HCT116 (cell line): Measurements from ENCODE around the gene AAMP.

Experiments
- CEBPB ChIP-seq: IDR thresholded peaks from 2 replicates; pipeline ENCODE4 v1.6.1; 2012; ENCODE audit warnings: low read depth
- ELF1 ChIP-seq: IDR thresholded peaks from 2 replicates; pipeline ENCODE4 v1.6.1; 2012; ENCODE audit warnings: low read depth, borderline replicate concordance
- POLR2A ChIP-seq: IDR thresholded peaks from 2 replicates; pipeline ENCODE4 v1.7.0; 2011; ENCODE audit warnings: borderline replicate concordance; ENCODE audit not compliant: insufficient read depth, insufficient read length; ENCODE audit errors: extremely low read depth
- POLR2AphosphoS5 ChIP-seq: IDR thresholded peaks from 2 replicates; pipeline ENCODE4 v1.6.1; 2011; ENCODE audit warnings: mild to moderate bottlenecking, low read depth, low read length, moderate library complexity
- RAD21 ChIP-seq: IDR thresholded peaks from 2 replicates; pipeline ENCODE4 v1.6.1; 2012; ENCODE audit warnings: low read depth, mild to moderate bottlenecking
- SIN3A ChIP-seq: IDR thresholded peaks from 2 replicates; pipeline ENCODE4 v1.6.1; 2012; ENCODE audit warnings: low read depth
- SP1 ChIP-seq: IDR thresholded peaks from 2 replicates; pipeline ENCODE4 v1.6.1; 2012; ENCODE audit warnings: low read depth
- YY1 ChIP-seq: IDR thresholded peaks from 2 replicates; pipeline ENCODE4 v1.6.1; 2011; ENCODE audit warnings: low read length, low read depth, moderate library complexity, mild to moderate bottlenecking; ENCODE audit not compliant: insufficient replicate concordance; ENCODE audit errors: extremely low read depth
- TF ChIP-seq, protein P1 (sequence below), 3 experiments: fragments of 200-600 bp in 1 of 3; sonication (generic) in 1 of 3; IDR thresholded peaks in 2 of 3; conservative IDR thresholded peaks in 1 of 3; 2 replicates each; pipeline ENCODE4 v1.5.1; 2012 to 2017; ENCODE audit warnings: low read depth in 2 of 3, low read length in 2 of 3, antibody characterized with exemption in 1 of 3, borderline replicate concordance in 1 of 3, control low read depth in 1 of 3, mild to moderate bottlenecking in 1 of 3, mixed read lengths in 1 of 3, mixed run types in 1 of 3, moderate library complexity in 1 of 3; ENCODE audit not compliant: insufficient read depth in 1 of 3
- TF ChIP-seq, protein P2 (sequence below): IDR thresholded peaks from 2 replicates; pipeline ENCODE4 v1.6.1; 2011; ENCODE audit warnings: mild to moderate bottlenecking, low read length, moderate library complexity; ENCODE audit not compliant: insufficient replicate concordance; ENCODE audit errors: extremely low read depth
- TF ChIP-seq, protein P3 (sequence below): IDR thresholded peaks from 2 replicates; pipeline ENCODE4 v1.6.1; 2012

- TF ChIP-seq, protein P1, sequence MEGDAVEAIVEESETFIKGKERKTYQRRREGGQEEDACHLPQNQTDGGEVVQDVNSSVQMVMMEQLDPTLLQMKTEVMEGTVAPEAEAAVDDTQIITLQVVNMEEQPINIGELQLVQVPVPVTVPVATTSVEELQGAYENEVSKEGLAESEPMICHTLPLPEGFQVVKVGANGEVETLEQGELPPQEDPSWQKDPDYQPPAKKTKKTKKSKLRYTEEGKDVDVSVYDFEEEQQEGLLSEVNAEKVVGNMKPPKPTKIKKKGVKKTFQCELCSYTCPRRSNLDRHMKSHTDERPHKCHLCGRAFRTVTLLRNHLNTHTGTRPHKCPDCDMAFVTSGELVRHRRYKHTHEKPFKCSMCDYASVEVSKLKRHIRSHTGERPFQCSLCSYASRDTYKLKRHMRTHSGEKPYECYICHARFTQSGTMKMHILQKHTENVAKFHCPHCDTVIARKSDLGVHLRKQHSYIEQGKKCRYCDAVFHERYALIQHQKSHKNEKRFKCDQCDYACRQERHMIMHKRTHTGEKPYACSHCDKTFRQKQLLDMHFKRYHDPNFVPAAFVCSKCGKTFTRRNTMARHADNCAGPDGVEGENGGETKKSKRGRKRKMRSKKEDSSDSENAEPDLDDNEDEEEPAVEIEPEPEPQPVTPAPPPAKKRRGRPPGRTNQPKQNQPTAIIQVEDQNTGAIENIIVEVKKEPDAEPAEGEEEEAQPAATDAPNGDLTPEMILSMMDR (IDR thresholded peaks at IDR 0.05 in 2 of 3, conservative IDR thresholded peaks at IDR 0.05 in 1 of 3; ENCODE audit: borderline replicate concordance in 1 of 3, insufficient read depth in 1 of 3, low read depth in 2 of 3, low read length in 2 of 3) = no peak
- TF ChIP-seq POLR2A (no peak), CEBPB (no peak), SP1 (no peak), YY1 (no peak), RAD21 (no peak), ELF1 (no peak), SIN3A (no peak), POLR2AphosphoS5 (no peak)
- TF ChIP-seq, protein P2, sequence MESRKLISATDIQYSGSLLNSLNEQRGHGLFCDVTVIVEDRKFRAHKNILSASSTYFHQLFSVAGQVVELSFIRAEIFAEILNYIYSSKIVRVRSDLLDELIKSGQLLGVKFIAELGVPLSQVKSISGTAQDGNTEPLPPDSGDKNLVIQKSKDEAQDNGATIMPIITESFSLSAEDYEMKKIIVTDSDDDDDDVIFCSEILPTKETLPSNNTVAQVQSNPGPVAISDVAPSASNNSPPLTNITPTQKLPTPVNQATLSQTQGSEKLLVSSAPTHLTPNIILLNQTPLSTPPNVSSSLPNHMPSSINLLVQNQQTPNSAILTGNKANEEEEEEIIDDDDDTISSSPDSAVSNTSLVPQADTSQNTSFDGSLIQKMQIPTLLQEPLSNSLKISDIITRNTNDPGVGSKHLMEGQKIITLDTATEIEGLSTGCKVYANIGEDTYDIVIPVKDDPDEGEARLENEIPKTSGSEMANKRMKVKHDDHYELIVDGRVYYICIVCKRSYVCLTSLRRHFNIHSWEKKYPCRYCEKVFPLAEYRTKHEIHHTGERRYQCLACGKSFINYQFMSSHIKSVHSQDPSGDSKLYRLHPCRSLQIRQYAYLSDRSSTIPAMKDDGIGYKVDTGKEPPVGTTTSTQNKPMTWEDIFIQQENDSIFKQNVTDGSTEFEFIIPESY = no peak
- TF ChIP-seq, protein P3, sequence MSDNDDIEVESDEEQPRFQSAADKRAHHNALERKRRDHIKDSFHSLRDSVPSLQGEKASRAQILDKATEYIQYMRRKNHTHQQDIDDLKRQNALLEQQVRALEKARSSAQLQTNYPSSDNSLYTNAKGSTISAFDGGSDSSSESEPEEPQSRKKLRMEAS = no peak
Observed at GRCh38 chr2:218285604-218286003, 15.7 kb upstream of the AAMP start.
